HG02870 (cell line): ENCODE measurements around the gene CADM4.
"Not testable (repeated sequence)": the region's sequence is repeated elsewhere in the genome, so short reads cannot be mapped to it uniquely, and the experiment has no call there.

ENCODE experiments used
- ATAC-seq: cut with Tn5 transposase; IDR thresholded peaks from one replicate; pipeline ENCODE4 v1.9.1; 2021; ENCODE audit warnings: mild to moderate bottlenecking, moderate library complexity; ENCODE audit not compliant: unreplicated experiment

CADM4 gene

GRCh38 chr19:43667126-43667875, 27.7 kb upstream of the CADM4 start:
- ATAC-seq: no peak

DNA sequence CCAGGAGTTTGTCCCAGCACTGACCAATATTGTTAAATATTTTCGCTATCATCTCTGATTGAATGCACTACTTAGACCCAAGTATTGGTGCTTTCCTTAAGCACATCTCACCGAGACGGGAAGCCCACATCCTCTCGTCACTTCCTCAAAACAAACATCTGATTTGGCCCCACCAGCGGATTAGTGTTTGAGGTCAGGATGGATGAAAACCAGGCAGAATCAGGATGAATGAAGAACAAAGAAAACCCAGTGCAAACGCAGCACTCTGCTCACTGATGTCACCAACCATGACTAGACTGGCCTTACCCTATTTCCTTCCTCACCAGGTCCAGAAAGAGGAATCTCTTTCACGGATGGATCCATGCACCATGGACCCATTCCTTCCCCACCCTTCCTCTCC, 24.4 kb upstream of the CADM4 start:
- no peak for ATAC-seq

DNA sequence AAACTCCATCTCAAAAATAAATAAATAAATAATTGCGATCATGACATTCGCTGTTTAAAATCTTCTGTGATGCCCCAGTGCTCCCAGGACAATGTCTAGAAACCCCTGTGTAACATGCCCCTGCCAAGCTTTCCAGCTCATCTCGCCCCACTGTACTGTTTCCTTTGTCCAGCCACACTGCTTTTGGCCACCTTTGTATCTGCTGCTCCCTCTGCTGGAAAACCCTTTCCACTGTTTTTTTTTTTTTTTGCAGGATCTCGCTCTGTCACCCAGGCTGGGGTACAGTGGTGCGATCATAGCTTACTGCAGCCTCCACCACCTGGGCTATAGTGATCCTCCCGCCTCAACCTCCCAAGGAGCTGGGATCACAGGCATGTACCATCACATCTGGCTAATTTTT, 22.8 kb upstream of the CADM4 start:
- no peak for ATAC-seq

- ATAC-seq: no peak
Measured at GRCh38 chr19:43660971-43661360, 21.3 kb upstream of the CADM4 start.

- ATAC-seq: no peak
Measured at GRCh38 chr19:43660301-43660970, 20.8 kb upstream of the CADM4 start.

GRCh38 chr19:43658494-43658893, 18.8 kb upstream of the CADM4 start:
- ATAC-seq: no peak

GRCh38 chr19:43658001-43658400, 18.4 kb upstream of the CADM4 start:
- no peak for ATAC-seq

DNA sequence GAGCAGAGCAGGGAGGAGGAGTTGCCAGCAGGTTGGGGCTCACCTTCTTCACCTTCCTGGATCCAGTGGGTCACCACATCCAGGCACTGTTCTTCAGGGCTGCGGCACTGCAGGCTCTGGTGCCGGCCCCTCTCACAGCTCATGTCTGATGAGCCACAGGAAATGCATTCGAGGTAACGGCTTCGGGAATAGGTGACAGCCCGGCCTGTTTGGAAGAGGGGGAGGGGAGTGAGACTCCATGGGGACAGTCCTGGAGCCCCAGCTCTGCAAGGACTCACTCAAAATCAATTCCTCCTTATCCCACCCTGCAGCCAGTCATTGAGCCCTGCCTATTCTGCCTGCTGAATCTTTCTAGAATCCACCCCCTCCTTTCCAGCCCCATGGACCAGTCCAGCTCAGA, 16.8 kb upstream of the CADM4 start:
- ATAC-seq: no peak

DNA sequence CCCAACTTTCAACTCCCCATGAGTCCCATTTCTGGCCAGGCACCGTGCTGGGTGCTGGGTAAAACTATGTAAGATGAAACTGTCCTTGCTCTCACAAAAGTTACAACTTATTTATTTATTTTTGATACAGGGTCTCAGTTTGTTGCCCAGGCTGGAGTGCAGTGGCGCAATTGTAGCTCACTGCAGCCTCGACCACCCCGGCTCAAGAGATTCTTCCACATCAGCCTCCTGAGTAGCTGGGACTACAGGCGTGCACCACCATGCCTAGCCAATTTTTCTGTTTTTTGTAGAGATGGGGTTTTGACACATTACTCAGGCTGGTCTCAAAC, 12.9 kb upstream of the CADM4 start:
- ATAC-seq: no peak

DNA sequence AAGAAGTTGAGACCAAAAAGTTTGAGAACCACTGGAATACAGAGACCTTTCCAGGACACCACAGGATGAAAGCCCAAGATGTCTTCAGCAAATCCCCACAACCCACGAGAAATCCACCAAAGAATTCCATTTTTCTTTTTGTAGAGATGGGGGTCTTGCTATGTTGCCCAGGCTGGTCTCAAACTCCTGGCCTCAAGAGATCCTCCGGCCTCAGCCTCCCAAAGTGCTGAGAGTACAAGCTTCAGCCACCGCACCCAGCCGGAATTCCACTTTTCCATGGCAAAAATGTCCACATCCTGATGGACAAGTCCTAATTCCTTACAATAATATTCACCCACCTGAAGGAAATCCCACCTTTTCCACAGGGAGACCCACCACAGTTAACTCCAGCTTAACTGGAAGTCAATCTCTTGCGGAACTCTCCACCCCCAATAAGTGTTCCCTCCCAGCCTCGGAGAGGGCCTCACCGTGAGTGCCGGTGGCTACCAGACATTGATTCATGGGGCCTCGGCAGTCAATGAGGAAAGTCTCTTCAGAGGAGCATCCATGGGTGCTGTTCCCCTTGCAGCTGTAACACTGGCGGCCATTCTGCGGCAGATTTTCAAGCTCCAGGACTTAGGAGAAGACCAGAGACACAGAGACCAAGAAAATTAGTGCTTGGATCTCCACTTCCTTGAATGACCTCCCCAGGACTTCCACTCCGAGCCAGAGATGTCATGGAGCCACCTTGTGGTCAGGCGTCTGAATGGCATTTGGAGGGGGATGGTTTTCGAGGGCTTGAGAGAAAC, 12.3 kb upstream of the CADM4 start:
- no peak for ATAC-seq

DNA sequence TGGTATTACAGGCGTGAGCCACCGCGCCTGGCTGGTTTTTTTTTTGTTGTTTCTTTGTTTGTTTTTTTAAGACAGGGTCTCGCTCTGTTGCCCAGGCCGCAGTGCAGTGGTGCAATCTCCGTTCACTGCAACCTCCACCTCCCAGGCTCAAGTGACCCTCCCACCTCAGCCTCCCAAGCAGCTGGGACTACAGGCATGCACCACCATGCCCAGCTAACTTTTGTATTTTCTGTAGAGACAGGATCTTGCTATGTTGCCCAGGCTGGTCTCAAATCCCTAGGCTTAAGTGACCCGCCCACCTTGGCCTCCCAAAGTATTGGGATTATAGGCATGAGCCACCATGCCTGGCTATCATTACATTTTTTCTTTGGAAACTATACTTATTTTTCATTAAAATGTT, 10.6 kb upstream of the CADM4 start:
- not testable (repeated sequence) for ATAC-seq

GRCh38 chr19:43649514-43649913, 9.9 kb upstream of the CADM4 start:
- ATAC-seq: no peak

- ATAC-seq: no peak
Measured at GRCh38 chr19:43648633-43649032, 9.0 kb upstream of the CADM4 start.

DNA sequence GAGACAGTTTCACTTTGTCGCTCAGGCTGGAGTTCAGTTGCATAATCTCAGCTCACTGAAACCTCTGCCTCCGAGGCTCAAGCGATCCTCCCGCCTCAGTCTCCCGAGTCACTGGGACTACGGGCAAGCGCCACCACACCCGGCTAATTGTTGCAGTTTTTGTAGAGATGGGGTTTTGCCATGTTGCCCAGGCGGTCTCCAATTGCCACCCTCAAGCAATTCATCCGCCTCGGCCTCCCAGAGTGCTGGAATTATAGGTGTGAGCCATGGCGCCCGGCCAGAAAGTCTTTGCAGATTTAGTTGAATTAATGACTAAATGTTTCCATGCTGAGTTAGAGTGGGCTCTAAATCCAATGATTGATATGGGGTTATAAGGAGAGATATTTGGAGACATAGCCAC, 4.5 kb upstream of the CADM4 start:
- no peak for ATAC-seq

DNA sequence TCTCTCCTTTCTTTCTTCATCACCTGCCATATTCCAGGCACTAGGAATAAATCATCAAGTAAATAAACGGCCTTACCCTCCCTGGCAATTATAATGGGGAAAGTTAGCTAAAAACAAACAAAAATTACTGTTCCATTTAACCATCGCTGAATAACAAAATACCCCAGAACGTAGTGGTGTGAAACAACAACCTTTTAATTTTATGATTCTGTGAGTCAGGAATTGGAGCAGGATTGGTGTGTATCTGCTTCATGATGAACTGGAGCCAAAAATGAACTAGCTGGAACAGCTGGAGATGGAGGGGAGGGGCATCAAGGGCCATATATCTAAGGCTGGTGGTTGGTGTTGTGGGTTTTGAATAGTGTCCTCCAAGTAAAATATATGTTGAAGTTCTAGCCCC, 3.7 kb upstream of the CADM4 start:
- ATAC-seq: no peak

- no peak for ATAC-seq
Measured at GRCh38 chr19:43642531-43642930, 2.9 kb upstream of the CADM4 start.

- no peak for ATAC-seq
Measured at GRCh38 chr19:43641333-43641732, 1.7 kb upstream of the CADM4 start.

- no peak for ATAC-seq
Measured at GRCh38 chr19:43640424-43640757, 741 bp upstream of the CADM4 start.

DNA sequence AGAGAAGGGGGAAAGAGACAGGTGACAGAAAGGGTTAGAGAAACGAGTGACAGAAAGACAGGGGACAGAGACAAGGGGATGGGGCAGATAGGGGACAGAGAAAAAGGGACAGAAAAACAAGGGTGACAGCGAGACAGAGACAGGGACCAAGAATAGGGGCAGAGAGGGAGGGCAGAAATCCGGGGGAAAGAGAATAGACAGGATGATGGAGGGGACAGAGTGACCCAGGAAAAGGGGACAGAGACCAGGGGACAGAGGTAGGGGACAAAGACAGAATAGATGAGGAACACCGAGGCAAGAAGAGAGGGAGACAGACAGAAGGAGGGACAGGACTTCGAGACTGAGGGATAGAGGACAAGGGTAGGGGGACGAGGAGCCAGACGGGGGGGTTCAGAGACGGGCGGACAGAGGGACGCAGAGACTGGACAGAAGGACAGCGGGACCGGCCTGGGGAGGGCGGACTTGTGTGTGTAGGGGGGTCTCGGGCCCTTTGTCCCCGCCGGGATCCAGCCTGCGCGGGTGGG, 593 bp downstream of the CADM4 start:
- ATAC-seq: no peak

- ATAC-seq: no peak
Measured at GRCh38 chr19:43638214-43638994, 1.2 kb downstream of the CADM4 start.

GRCh38 chr19:43636121-43636683, 3.4 kb downstream of the CADM4 start:
- no peak for ATAC-seq
